HepG2 (cell line): ENCODE results near the gene AUTS2. TPM values are rescaled to one million over a fixed set of nuclear protein-coding genes. Genes with fewer than 3 reads are reported as not detected.

Experiments
- ATAC-seq: fragments of 200-7000 bp; cut with Tn5 transposase; 3 replicates; pipeline ENCODE4 v1.9.1; 2020; ENCODE audit warnings: mild to moderate bottlenecking, moderate library complexity
- BruUV-seq: library from RNA; stranded (reverse); fragments of 400-500 nt; replicated peaks from 2 replicates; lab custom pipeline; 2021; lab: Mats Ljungman, UMichigan
- CTCF ChIA-PET: fragments of 300-600 bp; formaldehyde crosslinking; extraction: SDS; loops from one replicate; lab custom pipeline; 2021; ENCODE audit warnings: low total read pairs, inconsistent platforms, low intra/inter-chr PET ratio; lab: Yijun Ruan, JAX
- POLR2A ChIA-PET: fragments of 350-600 bp; sonication (Branson Sonifier 250); formaldehyde crosslinking; loops from one replicate; lab custom pipeline; 2020; ENCODE audit warnings: antibody characterized with exemption, inconsistent platforms; lab: Yijun Ruan, JAX
- DNase-seq: peaks from one replicate; pipeline ENCODE4 v3.0.0-alpha.2; 2015; ENCODE audit warnings: low spot score
- FAIRE-seq: peaks from 3 replicates; lab custom pipeline; 2011; peaks lifted over from hg19 to GRCh38; lab: Jason Lieb, UNC
- H2AFZ ChIP-seq: one replicate; pipeline ENCODE4 v1.6.1; 2011; ENCODE audit warnings: low read length, inconsistent platforms
- H3K27ac ChIP-seq: fragments of 300-600 bp; 3 replicates; pipeline ENCODE4 v1.8.0; 2011; ENCODE audit warnings: mixed run types, mild to moderate bottlenecking, mixed read lengths, low read length, inconsistent platforms; ENCODE audit not compliant: insufficient read depth; ENCODE audit errors: extremely low read length
- H3K27me3 ChIP-seq, 2 experiments: fragments of 200-600 bp in 1 of 2; 2 replicates in 1 of 2; 3 replicates in 1 of 2; pipeline versions ENCODE4 v1.6.0 to v1.8.0; 2011; ENCODE audit warnings: low read length in 2 of 2, mild to moderate bottlenecking in 2 of 2, moderate library complexity in 2 of 2, inconsistent platforms in 1 of 2; ENCODE audit not compliant: insufficient read depth in 2 of 2, control insufficient read depth in 1 of 2
- H3K36me3 ChIP-seq, 2 experiments: fragments of 200-600 bp in 1 of 2; replicated peaks in 1 of 2; 2 replicates in 1 of 2; 3 replicates in 1 of 2; pipeline versions ENCODE4 v1.5.1 to v1.8.0; 2011; ENCODE audit warnings: low read length in 2 of 2, inconsistent platforms in 1 of 2; ENCODE audit not compliant: insufficient read depth in 2 of 2, control insufficient read depth in 1 of 2
- H3K4me1 ChIP-seq: 2 replicates; pipeline ENCODE4 v1.5.1; 2012; ENCODE audit warnings: low read length, inconsistent platforms; ENCODE audit not compliant: insufficient read depth
- H3K4me2 ChIP-seq: 2 replicates; pipeline ENCODE4 v1.6.0; 2011; ENCODE audit warnings: low read depth, low read length, inconsistent platforms
- H3K4me3 ChIP-seq, 3 experiments: fragments of 200-600 bp in 1 of 3; sonication (generic), shearing (Covaris generic) in 1 of 3; replicated peaks in 1 of 3; 2 replicates each; pipeline ENCODE4 v1.5.1; 2011 to 2016; ENCODE audit warnings: low read length in 3 of 3, inconsistent platforms in 2 of 3, low read depth in 2 of 3, mild to moderate bottlenecking in 2 of 3, control low read depth in 1 of 3, mixed read lengths in 1 of 3; ENCODE audit not compliant: insufficient read depth in 1 of 3
- H3K79me2 ChIP-seq: one replicate; pipeline ENCODE4 v1.6.1; 2011; ENCODE audit warnings: low read length, inconsistent platforms; ENCODE audit not compliant: insufficient read depth
- H3K9ac ChIP-seq: 2 replicates; pipeline ENCODE4 v1.6.0; 2011; ENCODE audit warnings: mild to moderate bottlenecking, low read depth, low read length, inconsistent platforms; ENCODE audit not compliant: insufficient read depth
- H3K9me3 ChIP-seq: 2 replicates; pipeline ENCODE4 v1.5.1; 2012; ENCODE audit warnings: mild to moderate bottlenecking, low read length
- H4K20me1 ChIP-seq: 2 replicates; pipeline ENCODE4 v1.6.0; 2011; ENCODE audit warnings: inconsistent platforms, mild to moderate bottlenecking, low read length, moderate library complexity; ENCODE audit not compliant: insufficient read depth
- AFF4 ChIP-seq: sonication (generic); formaldehyde crosslinking; IDR thresholded peaks from 2 replicates; pipeline ENCODE4 v1.4.0; 2020; ENCODE audit warnings: missing genetic modification reagents
- HINFP ChIP-seq: sonication (generic); formaldehyde crosslinking; IDR thresholded peaks from 2 replicates; pipeline ENCODE4 v1.4.0; 2020; ENCODE audit warnings: low read depth, mild to moderate bottlenecking, missing genetic modification reagents
- MTA1 ChIP-seq: sonication (generic); formaldehyde crosslinking; IDR thresholded peaks from 2 replicates; pipeline ENCODE4 v1.4.0; 2020; ENCODE audit warnings: missing genetic modification reagents, mild to moderate bottlenecking, borderline replicate concordance
- NFRKB ChIP-seq: fragments of 450-650 bp; IDR thresholded peaks from 2 replicates; pipeline ENCODE4 v1.6.1; 2017
- PLSCR1 ChIP-seq: sonication (generic); formaldehyde crosslinking; IDR thresholded peaks from 2 replicates; pipeline ENCODE4 v1.5.0; 2020; ENCODE audit warnings: missing genetic modification reagents, mild to moderate bottlenecking, borderline replicate concordance
- SALL1 ChIP-seq: sonication (generic); formaldehyde crosslinking; IDR thresholded peaks from 2 replicates; pipeline ENCODE4 v1.8.0; 2022; ENCODE audit warnings: mild to moderate bottlenecking, missing genetic modification reagents
- SKIL ChIP-seq: sonication (generic); formaldehyde crosslinking; IDR thresholded peaks from 2 replicates; pipeline ENCODE4 v1.8.0; 2022; ENCODE audit warnings: missing genetic modification reagents, mild to moderate bottlenecking, moderate library complexity, borderline replicate concordance
- ZBTB34 ChIP-seq: sonication (generic); formaldehyde crosslinking; IDR thresholded peaks from 2 replicates; pipeline ENCODE4 v1.8.0; 2022; ENCODE audit warnings: mild to moderate bottlenecking, missing genetic modification reagents
- ZBTB39 ChIP-seq: sonication (generic); formaldehyde crosslinking; IDR thresholded peaks from 2 replicates; pipeline ENCODE4 v1.5.0; 2020; ENCODE audit warnings: missing genetic modification reagents
- ZMYM3 ChIP-seq: sonication (generic); formaldehyde crosslinking; IDR thresholded peaks from 2 replicates; pipeline ENCODE4 v1.5.1; 2020; ENCODE audit warnings: mild to moderate bottlenecking, missing genetic modification reagents
- ZNF160 ChIP-seq: sonication (generic); formaldehyde crosslinking; IDR thresholded peaks from 2 replicates; pipeline ENCODE4 v1.8.0; 2022; ENCODE audit warnings: mild to moderate bottlenecking, inconsistent platforms, missing genetic modification reagents
- ZNF282 ChIP-seq: fragments of 450-650 bp; IDR thresholded peaks from 2 replicates; pipeline ENCODE4 v1.6.1; 2018; ENCODE audit not compliant: partially characterized antibody
- ZNF782 ChIP-seq: sonication (generic); formaldehyde crosslinking; IDR thresholded peaks from 2 replicates; pipeline ENCODE4 v1.4.0; 2020; ENCODE audit warnings: missing genetic modification reagents, mild to moderate bottlenecking, borderline replicate concordance
- WGBS: methylation state at CpG from one replicate; pipeline ENCODE4 v1.1.6; 2017; ENCODE audit warnings: low lambda C conversion rate; 5-methylcytosine and 5-hydroxymethylcytosine counted together
- in situ Hi-C: cut with HindIII; loops from 2 replicates; pipeline ENCODE4 v1.10.0; 2017; ENCODE audit warnings: low pct_unique_long_range_greater_than_20kb; ENCODE audit not compliant: extremely low pct_ligation_motif_present
- intact Hi-C: fragments of 100-400 bp; cut with micrococcal nuclease; formaldehyde crosslinking; loops from one replicate; pipeline ENCODE4 v1.10.0; 2022; ENCODE audit not compliant: unreplicated experiment
- polyA plus RNA-seq, 8 experiments: library from polyadenylated mRNA; depleted of rRNA in 3 of 8; stranded (reverse) in 7 of 8; unstranded in 1 of 8; fragments of >200 nt; fragmentation: Illumina TruSeq in 4 of 8; extraction: Trizol in 4 of 8; gene quantifications; 2 replicates each; pipeline versions ENCODE4 v1.2.1 to v1.2.3, GENCODE V29; 2011 to 2016; ENCODE audit warnings: low read depth in 4 of 8, missing spikeins in 1 of 8, mixed read lengths in 1 of 8; ENCODE audit not compliant: insufficient read depth in 1 of 8
- total RNA-seq, 5 experiments: library from RNA; depleted of rRNA; stranded (reverse); fragments of >200 nt; fragmentation: Illumina TruSeq; extraction: Trizol; gene quantifications; 2 replicates each; pipeline ENCODE4 v1.2.3, GENCODE V29; 2016; ENCODE audit warnings: low read depth in 1 of 5

AUTS2 gene
- total and polyA plus RNA-seq, 2 of the 13 experiments (the other 11 are each of a cell fraction or from before 2014, with no cell fraction given), result 0.38 TPM; not detected in 1

GRCh38 chr7:69756235-69756634 lies 158.0 kb downstream of the AUTS2 start:
- BruUV-seq, result no TSS peak
- ChIA-PET POLR2A (no interaction called here), CTCF (no interaction called here)
- DNase-seq, result no peak
- intact Hi-C loops, result no loop called here
- no peaks in the 10 kb centered on the region for H3K27me3 ChIP-seq
- no peak overlapping the region for H3K4me2 ChIP-seq
- no peaks in the 10 kb centered on the region for H3K4me1 ChIP-seq
- no peak overlapping the region for H3K9ac ChIP-seq
- no peaks in the 10 kb centered on the region for H3K36me3 ChIP-seq
- H3K79me2 ChIP-seq, result no peaks in the 10 kb centered on the region
- no peak overlapping the region for H3K4me3 ChIP-seq
- 19% methylated on average over 1 of the region's 1 CpG for WGBS
- ATAC-seq, result no peak
- H2AFZ ChIP-seq, result no peak overlapping the region
- no peak for FAIRE-seq
- no peak overlapping the region for H3K27ac ChIP-seq
- no peaks in the 10 kb centered on the region for H4K20me1 ChIP-seq
- in situ Hi-C loops, result no loop called here
- H3K9me3 ChIP-seq, result no peaks in the 10 kb centered on the region
- TF ChIP-seq ZNF282, result no peak
- no peak for TF ChIP-seq NFRKB
- TF ChIP-seq HINFP, result no peak
- TF ChIP-seq PLSCR1 (CRISPR knock-in tag), result no peak
- TF ChIP-seq AFF4 (CRISPR knock-in tag), result no peak
- TF ChIP-seq SKIL (CRISPR knock-in tag), result no peak
- no peak for TF ChIP-seq MTA1 (CRISPR knock-in tag)
- TF ChIP-seq ZBTB39, result no peak
- TF ChIP-seq SALL1 (CRISPR knock-in tag), result no peak
- no peak for TF ChIP-seq ZNF160 (CRISPR knock-in tag)
- no peak for TF ChIP-seq ZMYM3 (CRISPR knock-in tag)
- no peak for TF ChIP-seq ZBTB34
- no peak for TF ChIP-seq ZNF782 (CRISPR knock-in tag)
